K562 (cell line): ENCODE results near the gene TOR1AIP2. TPM values are rescaled to one million over a fixed set of nuclear protein-coding genes. Genes with fewer than 3 reads are reported as not detected.
A peak's percentile ranks its signal among the peaks of the same experiment; 100 is the strongest.

ENCODE experiments used
- BHLHE40 ChIP-seq: IDR thresholded peaks from 2 replicates; pipeline ENCODE4 v1.6.1; 2011; ENCODE audit warnings: low read length, improper control_type of control experiment
- CREB1 ChIP-seq, 2 experiments: sonication (generic) in 1 of 2; formaldehyde crosslinking in 1 of 2; IDR thresholded peaks; 2 replicates each; pipeline versions ENCODE4 v1.6.1 to v1.8.0; 2012 to 2022; ENCODE audit warnings: inconsistent platforms in 1 of 2, mild to moderate bottlenecking in 1 of 2, missing genetic modification reagents in 1 of 2, moderate library complexity in 1 of 2
- FOXJ3 ChIP-seq: sonication (generic); formaldehyde crosslinking; IDR thresholded peaks from 2 replicates; pipeline ENCODE4 v1.4.0; 2020; ENCODE audit warnings: mild to moderate bottlenecking, missing genetic modification reagents
- FOXP1 ChIP-seq: sonication (generic); formaldehyde crosslinking; IDR thresholded peaks from 2 replicates; pipeline ENCODE4 v1.8.0; 2022; ENCODE audit warnings: mild to moderate bottlenecking, missing genetic modification reagents
- GABPA ChIP-seq: fragments of 200-800 bp; sonication (Bioruptor generic); conservative IDR thresholded peaks from 2 replicates; pipeline ENCODE4 v1.6.1; 2016; ENCODE audit warnings: low read depth, missing genetic modification characterization, missing compliant biosample characterization
- HNRNPUL1 ChIP-seq: fragments of 200-400 bp; formaldehyde crosslinking; IDR thresholded peaks from 2 replicates; pipeline ENCODE4 v1.6.1; 2017; ENCODE audit warnings: low read length
- NONO ChIP-seq, 2 experiments: fragments of 200-400 bp in 1 of 2; fragments of 450-650 bp in 1 of 2; formaldehyde crosslinking in 1 of 2; IDR thresholded peaks; 2 replicates each; pipeline ENCODE4 v1.6.1; 2017; ENCODE audit warnings: low read depth in 2 of 2, mild to moderate bottlenecking in 2 of 2, moderate library complexity in 2 of 2, low read length in 1 of 2
- NR4A1 ChIP-seq, 2 experiments: fragments of 250-450 bp in 1 of 2; fragments of 450-650 bp in 1 of 2; sonication (Bioruptor Pico) in 1 of 2; IDR thresholded peaks; 2 replicates each; pipeline versions ENCODE4 v1.4.0 to v1.6.1; 2016 to 2020; ENCODE audit warnings: mild to moderate bottlenecking in 2 of 2, missing compliant biosample characterization in 1 of 2, missing genetic modification characterization in 1 of 2, moderate library complexity in 1 of 2
- PURB ChIP-seq: sonication (generic); formaldehyde crosslinking; IDR thresholded peaks from 2 replicates; pipeline ENCODE4 v1.9.0; 2021; ENCODE audit warnings: low read depth, mild to moderate bottlenecking, missing genetic modification reagents
- RNF2 ChIP-seq: sonication (generic); IDR thresholded peaks from 2 replicates; pipeline ENCODE4 v1.6.1; 2016
- SMAD2 ChIP-seq: fragments of 150-350 bp; IDR thresholded peaks from 2 replicates; pipeline ENCODE4 v1.6.1; 2014; ENCODE audit warnings: low read depth, mild to moderate bottlenecking, low read length
- STAG1 ChIP-seq: sonication (generic); formaldehyde crosslinking; IDR thresholded peaks from 2 replicates; pipeline ENCODE4 v1.5.0; 2020; ENCODE audit warnings: missing genetic modification reagents, borderline replicate concordance
- TEAD4 ChIP-seq, 2 experiments: sonication (generic) in 1 of 2; formaldehyde crosslinking in 1 of 2; IDR thresholded peaks; 2 replicates each; pipeline versions ENCODE4 v1.6.1 to v1.8.0; 2012 to 2022; ENCODE audit warnings: borderline replicate concordance in 1 of 2, inconsistent platforms in 1 of 2, low read length in 1 of 2, mild to moderate bottlenecking in 1 of 2, missing genetic modification reagents in 1 of 2
- TGIF2 ChIP-seq: sonication (generic); formaldehyde crosslinking; IDR thresholded peaks from 2 replicates; pipeline ENCODE4 v1.8.1; 2022; ENCODE audit warnings: mild to moderate bottlenecking, missing genetic modification reagents, moderate library complexity
- ZNF224 ChIP-seq: sonication (generic); formaldehyde crosslinking; IDR thresholded peaks from 2 replicates; pipeline ENCODE4 v1.8.0; 2022; ENCODE audit warnings: mild to moderate bottlenecking, missing genetic modification reagents
- ZZZ3 ChIP-seq: fragments of 450-650 bp; IDR thresholded peaks from 2 replicates; pipeline ENCODE4 v1.6.1; 2016; ENCODE audit warnings: antibody characterized with exemption, mild to moderate bottlenecking, moderate library complexity
- polyA plus RNA-seq, 8 experiments: library from polyadenylated mRNA; depleted of rRNA in 4 of 8; stranded (reverse) in 5 of 8; unstranded in 3 of 8; fragments of >200 nt; fragmentation: Nextera tagmentation in 2 of 8; fragmentation: Illumina TruSeq in 1 of 8; extraction: Ambion mirVana in 2 of 8; extraction: Trizol in 1 of 8; gene quantifications; 2 replicates each; pipeline versions ENCODE4 v1.2.1 to v1.2.3, GENCODE V29; 2011 to 2014; ENCODE audit warnings: inconsistent platforms in 1 of 8, missing spikeins in 1 of 8
- total RNA-seq, 7 experiments: library from RNA; depleted of rRNA in 6 of 7; stranded (reverse); fragments of >200 nt in 6 of 7; fragmentation: Illumina TruSeq in 2 of 7; extraction: Trizol in 2 of 7; gene quantifications; 2 replicates each; pipeline versions ENCODE4 v1.2.1 to v1.2.3, GENCODE V29; 2011 to 2021; ENCODE audit warnings: low replicate concordance in 1 of 7
- TF ChIP-seq, protein P1 (sequence below): fragments of 250-450 bp; sonication (Bioruptor Pico); IDR thresholded peaks from 2 replicates; pipeline ENCODE4 v1.6.1; 2021; ENCODE audit warnings: mild to moderate bottlenecking
- TF ChIP-seq, protein P2 (sequence below): fragments of 450-650 bp; IDR thresholded peaks from 2 replicates; pipeline ENCODE4 v1.6.1; 2016; ENCODE audit warnings: low read depth, mild to moderate bottlenecking, moderate library complexity
- TF ChIP-seq, protein P3 (sequence below): fragments of 450-650 bp; IDR thresholded peaks from 2 replicates; pipeline ENCODE4 v1.6.1; 2016; ENCODE audit warnings: mild to moderate bottlenecking
- TF ChIP-seq, protein P4 (sequence below): IDR thresholded peaks from 3 replicates; pipeline ENCODE4 v1.6.1; 2011; ENCODE audit warnings: borderline replicate concordance, mild to moderate bottlenecking, moderate library complexity; ENCODE audit not compliant: insufficient read length; ENCODE audit errors: extremely low read depth

Gene TOR1AIP2
- total and polyA plus RNA-seq, 9 of the 15 experiments (the other 6 are each of a cell fraction or from before 2014, with no cell fraction given), result 16.7 to 122 (median 41.4) TPM

DNA sequence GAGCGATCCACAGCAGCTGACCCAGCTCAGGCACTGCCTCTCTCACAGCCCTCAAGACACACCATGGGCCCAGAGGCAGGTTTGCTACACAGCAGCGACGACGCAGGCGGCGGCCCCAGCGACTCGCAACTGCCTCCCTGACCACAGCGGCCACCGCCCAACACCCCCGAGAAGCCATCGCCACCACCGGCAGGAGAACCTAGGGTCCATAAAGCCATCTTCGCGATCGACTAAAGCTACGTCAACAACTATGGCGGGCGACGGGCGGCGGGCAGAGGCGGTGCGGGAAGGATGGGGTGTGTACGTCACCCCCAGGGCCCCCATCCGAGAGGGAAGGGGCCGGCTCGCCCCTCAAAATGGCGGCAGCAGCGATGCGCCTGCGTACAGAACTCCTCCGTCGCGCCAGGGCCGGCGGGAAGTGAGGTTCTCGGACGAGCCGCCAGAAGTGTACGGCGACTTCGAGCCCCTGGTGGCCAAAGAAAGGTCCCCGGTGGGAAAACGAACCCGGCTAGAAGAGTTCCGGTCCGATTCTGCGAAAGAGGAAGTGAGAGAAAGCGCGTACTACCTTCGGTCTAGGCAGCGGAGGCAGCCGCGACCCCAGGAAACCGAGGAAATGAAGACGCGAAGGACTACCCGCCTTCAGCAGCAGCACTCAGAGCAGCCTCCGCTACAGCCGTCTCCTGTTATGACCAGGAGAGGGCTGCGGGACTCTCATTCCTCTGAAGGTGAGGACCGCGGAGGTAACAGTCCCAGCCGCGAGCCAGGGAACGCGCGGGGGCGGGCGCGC lies 4.8 kb upstream of the TOR1AIP2 start, which contains the start of gene TOR1AIP1 (continued):
- TF ChIP-seq PURB, result no peak
- no peak; the same call in 1 of the 2 replicates for TF ChIP-seq TGIF2 (CRISPR knock-in tag)
- TF ChIP-seq TEAD4 (IDR thresholded peaks at IDR 0.05; ENCODE audit: low read length), result peak; percentile 64; the same call in 1 of the 2 replicates
- no peak for TF ChIP-seq TEAD4 (CRISPR knock-in tag; IDR thresholded peaks at IDR 0.05; ENCODE audit: borderline replicate concordance)
- TF ChIP-seq, protein P1, sequence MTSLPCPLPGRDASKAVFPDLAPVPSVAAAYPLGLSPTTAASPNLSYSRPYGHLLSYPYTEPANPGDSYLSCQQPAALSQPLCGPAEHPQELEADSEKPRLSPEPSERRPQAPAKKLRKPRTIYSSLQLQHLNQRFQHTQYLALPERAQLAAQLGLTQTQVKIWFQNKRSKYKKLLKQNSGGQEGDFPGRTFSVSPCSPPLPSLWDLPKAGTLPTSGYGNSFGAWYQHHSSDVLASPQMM (CRISPR knock-in tag), result no peak
- TF ChIP-seq, protein P2, sequence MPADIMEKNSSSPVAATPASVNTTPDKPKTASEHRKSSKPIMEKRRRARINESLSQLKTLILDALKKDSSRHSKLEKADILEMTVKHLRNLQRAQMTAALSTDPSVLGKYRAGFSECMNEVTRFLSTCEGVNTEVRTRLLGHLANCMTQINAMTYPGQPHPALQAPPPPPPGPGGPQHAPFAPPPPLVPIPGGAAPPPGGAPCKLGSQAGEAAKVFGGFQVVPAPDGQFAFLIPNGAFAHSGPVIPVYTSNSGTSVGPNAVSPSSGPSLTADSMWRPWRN, result no peak
- peak; percentile 99 for TF ChIP-seq GABPA (tag)
- peak; percentile 91 for TF ChIP-seq FOXP1 (CRISPR knock-in tag)
- 0 out of 2 replicates have a peak, but pooled peaks have one; percentile 64 for TF ChIP-seq ZNF224 (CRISPR knock-in tag)
- peak; percentile 18; the same call in 1 of the 2 replicates for TF ChIP-seq ZZZ3
- TF ChIP-seq SMAD2, result 0 out of 2 replicates have a peak, but pooled peaks have one; percentile 21
- no peak for TF ChIP-seq STAG1
- TF ChIP-seq HNRNPUL1, result no peak
- TF ChIP-seq FOXJ3 (CRISPR knock-in tag), result no peak
- TF ChIP-seq, protein P3, sequence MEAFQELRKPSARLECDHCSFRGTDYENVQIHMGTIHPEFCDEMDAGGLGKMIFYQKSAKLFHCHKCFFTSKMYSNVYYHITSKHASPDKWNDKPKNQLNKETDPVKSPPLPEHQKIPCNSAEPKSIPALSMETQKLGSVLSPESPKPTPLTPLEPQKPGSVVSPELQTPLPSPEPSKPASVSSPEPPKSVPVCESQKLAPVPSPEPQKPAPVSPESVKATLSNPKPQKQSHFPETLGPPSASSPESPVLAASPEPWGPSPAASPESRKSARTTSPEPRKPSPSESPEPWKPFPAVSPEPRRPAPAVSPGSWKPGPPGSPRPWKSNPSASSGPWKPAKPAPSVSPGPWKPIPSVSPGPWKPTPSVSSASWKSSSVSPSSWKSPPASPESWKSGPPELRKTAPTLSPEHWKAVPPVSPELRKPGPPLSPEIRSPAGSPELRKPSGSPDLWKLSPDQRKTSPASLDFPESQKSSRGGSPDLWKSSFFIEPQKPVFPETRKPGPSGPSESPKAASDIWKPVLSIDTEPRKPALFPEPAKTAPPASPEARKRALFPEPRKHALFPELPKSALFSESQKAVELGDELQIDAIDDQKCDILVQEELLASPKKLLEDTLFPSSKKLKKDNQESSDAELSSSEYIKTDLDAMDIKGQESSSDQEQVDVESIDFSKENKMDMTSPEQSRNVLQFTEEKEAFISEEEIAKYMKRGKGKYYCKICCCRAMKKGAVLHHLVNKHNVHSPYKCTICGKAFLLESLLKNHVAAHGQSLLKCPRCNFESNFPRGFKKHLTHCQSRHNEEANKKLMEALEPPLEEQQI, result peak; percentile 98
- peak; percentile 92 for TF ChIP-seq CREB1 (IDR thresholded peaks at IDR 0.05)
- TF ChIP-seq CREB1 (CRISPR knock-in tag; IDR thresholded peaks at IDR 0.05), result peak; percentile 93
- TF ChIP-seq NR4A1 (CRISPR knock-in tag; IDR thresholded peaks at IDR 0.05), result no peak
- TF ChIP-seq NR4A1 (tag; IDR thresholded peaks at IDR 0.05), result peak; percentile 69; the same call in 1 of the 2 replicates
- TF ChIP-seq NONO (IDR thresholded peaks at IDR 0.05; ENCODE audit: low read depth in 2 of 2, low read length in 1 of 2), result peak in 1 of 2 experiments; percentile 64; a peak in 1 of 4 replicates
- peak; percentile 59; the same call in 1 of the 2 replicates for TF ChIP-seq BHLHE40
- TF ChIP-seq RNF2, result peak; percentile 93
- TF ChIP-seq, protein P4, sequence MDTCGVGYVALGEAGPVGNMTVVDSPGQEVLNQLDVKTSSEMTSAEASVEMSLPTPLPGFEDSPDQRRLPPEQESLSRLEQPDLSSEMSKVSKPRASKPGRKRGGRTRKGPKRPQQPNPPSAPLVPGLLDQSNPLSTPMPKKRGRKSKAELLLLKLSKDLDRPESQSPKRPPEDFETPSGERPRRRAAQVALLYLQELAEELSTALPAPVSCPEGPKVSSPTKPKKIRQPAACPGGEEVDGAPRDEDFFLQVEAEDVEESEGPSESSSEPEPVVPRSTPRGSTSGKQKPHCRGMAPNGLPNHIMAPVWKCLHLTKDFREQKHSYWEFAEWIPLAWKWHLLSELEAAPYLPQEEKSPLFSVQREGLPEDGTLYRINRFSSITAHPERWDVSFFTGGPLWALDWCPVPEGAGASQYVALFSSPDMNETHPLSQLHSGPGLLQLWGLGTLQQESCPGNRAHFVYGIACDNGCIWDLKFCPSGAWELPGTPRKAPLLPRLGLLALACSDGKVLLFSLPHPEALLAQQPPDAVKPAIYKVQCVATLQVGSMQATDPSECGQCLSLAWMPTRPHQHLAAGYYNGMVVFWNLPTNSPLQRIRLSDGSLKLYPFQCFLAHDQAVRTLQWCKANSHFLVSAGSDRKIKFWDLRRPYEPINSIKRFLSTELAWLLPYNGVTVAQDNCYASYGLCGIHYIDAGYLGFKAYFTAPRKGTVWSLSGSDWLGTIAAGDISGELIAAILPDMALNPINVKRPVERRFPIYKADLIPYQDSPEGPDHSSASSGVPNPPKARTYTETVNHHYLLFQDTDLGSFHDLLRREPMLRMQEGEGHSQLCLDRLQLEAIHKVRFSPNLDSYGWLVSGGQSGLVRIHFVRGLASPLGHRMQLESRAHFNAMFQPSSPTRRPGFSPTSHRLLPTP, result no peak
